Measurements from ENCODE around the gene LRIG1.
A peak's percentile ranks its signal among the peaks of the same experiment; 100 is the strongest.

The LRIG1 gene

GRCh38 chr3:66502981-66503380, 2.2 kb upstream of the LRIG1 start:
- DNase-seq = no peak

GRCh38 chr3:66502245-66502874, 1.5 kb upstream of the LRIG1 start:
- DNase-seq = no peak

- DNase-seq = no peak
Observed at GRCh38 chr3:66501483-66502244, 842 bp upstream of the LRIG1 start.

GRCh38 chr3:66499881-66500575, 794 bp downstream of the LRIG1 start:
- DNase-seq = no peak

GRCh38 chr3:66498687-66499621, 1.9 kb downstream of the LRIG1 start:
- no peak for DNase-seq

GRCh38 chr3:66497985-66498671, 2.7 kb downstream of the LRIG1 start:
- no peak for DNase-seq

- no peak for DNase-seq
Observed at GRCh38 chr3:66497288-66497984, 3.4 kb downstream of the LRIG1 start.

GRCh38 chr3:66496746-66497145, 4.1 kb downstream of the LRIG1 start:
- DNase-seq = no peak

- no peak for DNase-seq
Observed at GRCh38 chr3:66496301-66496700, 4.5 kb downstream of the LRIG1 start.

- DNase-seq = no peak
Observed at GRCh38 chr3:66495668-66496045, 5.2 kb downstream of the LRIG1 start.

- DNase-seq = no peak
Observed at GRCh38 chr3:66494959-66495667, 5.7 kb downstream of the LRIG1 start.

- DNase-seq = no peak
Observed at GRCh38 chr3:66493458-66494099, 7.2 kb downstream of the LRIG1 start.

GRCh38 chr3:66492672-66493071, 8.2 kb downstream of the LRIG1 start:
- no peak for DNase-seq

GRCh38 chr3:66492071-66492470, 8.8 kb downstream of the LRIG1 start:
- no peak for DNase-seq

- DNase-seq = no peak
Observed at GRCh38 chr3:66490984-66491383, 9.8 kb downstream of the LRIG1 start.

- DNase-seq = no peak
Observed at GRCh38 chr3:66490214-66490613, 10.6 kb downstream of the LRIG1 start.

GRCh38 chr3:66489581-66489980, 11.2 kb downstream of the LRIG1 start:
- DNase-seq = no peak

GRCh38 chr3:66489115-66489514, 11.7 kb downstream of the LRIG1 start:
- no peak for DNase-seq

- DNase-seq = no peak
Observed at GRCh38 chr3:66488492-66488891, 12.3 kb downstream of the LRIG1 start.

GRCh38 chr3:66487465-66487864, 13.4 kb downstream of the LRIG1 start:
- peak; percentile 62 for DNase-seq

Data from fibroblast of skin of back (primary cell).